Hippocampal formation (tissue), 2 donors: ENCODE data around the gene SSTR5.
A peak's percentile ranks its signal among the peaks of the same experiment; 100 is the strongest.
"Not testable (repeated sequence)": the region's sequence is repeated elsewhere in the genome, so short reads cannot be mapped to it uniquely, and the experiment has no call there.

Source experiments
- DNase-seq, 2 donors: peaks; one replicate each; lab custom pipeline; 2025; lab: John Stamatoyannopoulos, UW

SSTR5 gene

GRCh38 chr16:1090620-1091587 is 18.4 kb downstream of the SSTR5 start:
- no peak for DNase-seq

- no peak for DNase-seq
These were observed 19.5 kb downstream of the SSTR5 start for GRCh38 chr16:1091992-1092552.

- not testable (repeated sequence) for DNase-seq
These were observed 20.2 kb downstream of the SSTR5 start for GRCh38 chr16:1092685-1093283.

- no peak for DNase-seq
These were observed 21.0 kb downstream of the SSTR5 start for GRCh38 chr16:1093284-1094123.

- no peak for DNase-seq
These were observed 21.6 kb downstream of the SSTR5 start for GRCh38 chr16:1094124-1094479.

- DNase-seq = no peak
These were observed 22.3 kb downstream of the SSTR5 start for GRCh38 chr16:1094601-1095449.

- no peak for DNase-seq
These were observed 23.1 kb downstream of the SSTR5 start for GRCh38 chr16:1095450-1096168.

- no peak for DNase-seq
These were observed 23.9 kb downstream of the SSTR5 start, which contains the start of gene C1QTNF8 for GRCh38 chr16:1096169-1097082. Gene C1QTNF8 (minus strand): TSS chr16:1096244. CDS start chr16:1094922, 1,322 bp downstream.

- no peak for DNase-seq
These were observed 24.6 kb downstream of the SSTR5 start for GRCh38 chr16:1097156-1097555.

GRCh38 chr16:1097800-1098199 is 25.3 kb downstream of the SSTR5 start:
- peak in 1 of 2 donors; percentile 37 for DNase-seq

- no peak for DNase-seq
These were observed 25.9 kb downstream of the SSTR5 start for GRCh38 chr16:1098266-1098991.

GRCh38 chr16:1099189-1100083 is 26.9 kb downstream of the SSTR5 start:
- DNase-seq = no peak

- DNase-seq = no peak
These were observed 27.7 kb downstream of the SSTR5 start for GRCh38 chr16:1100084-1100800.

- no peak for DNase-seq
These were observed 28.6 kb downstream of the SSTR5 start for GRCh38 chr16:1101133-1101532.

GRCh38 chr16:1101573-1102332 is 29.2 kb downstream of the SSTR5 start:
- no peak for DNase-seq

- no peak for DNase-seq
These were observed 29.8 kb downstream of the SSTR5 start for GRCh38 chr16:1102333-1102700.
